ENCODE results near the gene DCTN4.
"Not testable (repeated sequence)": the region's sequence is repeated elsewhere in the genome, so short reads cannot be mapped to it uniquely, and the experiment has no call there.

DNA sequence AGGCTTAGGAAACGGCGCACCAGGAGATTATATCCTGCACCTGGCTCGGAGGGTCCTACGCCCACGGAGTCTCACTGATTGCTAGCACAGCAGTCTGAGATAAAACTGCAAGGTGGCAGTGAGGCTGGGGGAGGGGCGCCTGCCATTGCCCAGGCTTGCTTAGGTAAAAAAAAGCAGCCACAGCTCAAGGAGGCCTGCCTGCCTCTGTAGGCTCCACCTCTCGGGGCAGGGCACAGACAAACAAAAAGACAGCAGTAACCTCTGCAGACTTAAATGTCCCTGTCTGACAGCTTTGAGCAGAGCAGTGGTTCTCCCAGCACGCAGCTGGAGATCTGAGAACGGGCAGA, 15.7 kb downstream of the DCTN4 start:
- TF ChIP-seq POLR2A, EP300 (IDR thresholded peaks at IDR 0.05): not testable (repeated sequence)
- TF ChIP-seq, protein P1, sequence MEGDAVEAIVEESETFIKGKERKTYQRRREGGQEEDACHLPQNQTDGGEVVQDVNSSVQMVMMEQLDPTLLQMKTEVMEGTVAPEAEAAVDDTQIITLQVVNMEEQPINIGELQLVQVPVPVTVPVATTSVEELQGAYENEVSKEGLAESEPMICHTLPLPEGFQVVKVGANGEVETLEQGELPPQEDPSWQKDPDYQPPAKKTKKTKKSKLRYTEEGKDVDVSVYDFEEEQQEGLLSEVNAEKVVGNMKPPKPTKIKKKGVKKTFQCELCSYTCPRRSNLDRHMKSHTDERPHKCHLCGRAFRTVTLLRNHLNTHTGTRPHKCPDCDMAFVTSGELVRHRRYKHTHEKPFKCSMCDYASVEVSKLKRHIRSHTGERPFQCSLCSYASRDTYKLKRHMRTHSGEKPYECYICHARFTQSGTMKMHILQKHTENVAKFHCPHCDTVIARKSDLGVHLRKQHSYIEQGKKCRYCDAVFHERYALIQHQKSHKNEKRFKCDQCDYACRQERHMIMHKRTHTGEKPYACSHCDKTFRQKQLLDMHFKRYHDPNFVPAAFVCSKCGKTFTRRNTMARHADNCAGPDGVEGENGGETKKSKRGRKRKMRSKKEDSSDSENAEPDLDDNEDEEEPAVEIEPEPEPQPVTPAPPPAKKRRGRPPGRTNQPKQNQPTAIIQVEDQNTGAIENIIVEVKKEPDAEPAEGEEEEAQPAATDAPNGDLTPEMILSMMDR (IDR thresholded peaks at IDR 0.05), result not testable (repeated sequence)
